ENCODE data around the gene WDR74.

- TF ChIP-seq CTCF (IDR thresholded peaks at IDR 0.05) (no peak), POLR2AphosphoS5 (IDR thresholded peaks at IDR 0.05) (no peak), POLR2A (IDR thresholded peaks at IDR 0.05) (no peak)
Observed at GRCh38 chr11:62792202-62792575, 47.2 kb downstream of the WDR74 start.
